Neural progenitor cell (in vitro differentiated cells): ENCODE measurements around the gene CFAP410. TPM values are rescaled to one million over a fixed set of nuclear protein-coding genes. Genes with fewer than 3 reads are reported as not detected.

Experiments
- DNase-seq: peaks from one replicate; pipeline ENCODE4 v3.0.0-alpha.2; 2016; ENCODE audit warnings: low spot score
- H2AFZ ChIP-seq: fragments of 200-600 bp; sonication (generic); replicated peaks from 2 replicates; pipeline ENCODE4 v1.6.1; 2016; ENCODE audit warnings: antibody characterized with exemption
- H3F3A ChIP-seq: fragments of 200-600 bp; sonication (generic); 2 replicates; pipeline ENCODE4 v1.6.1; 2016; ENCODE audit warnings: antibody characterized with exemption, low read depth
- H3K27ac ChIP-seq: fragments of 200-600 bp; sonication (generic); 2 replicates; pipeline ENCODE4 v1.5.1; 2016; ENCODE audit warnings: mild to moderate bottlenecking
- H3K27me3 ChIP-seq: fragments of 200-600 bp; sonication (generic); 2 replicates; pipeline ENCODE4 v1.6.1; 2016; ENCODE audit warnings: mild to moderate bottlenecking, moderate library complexity
- H3K36me3 ChIP-seq: fragments of 200-600 bp; sonication (generic); 2 replicates; pipeline ENCODE4 v1.5.1; 2016
- H3K4me1 ChIP-seq: fragments of 200-600 bp; sonication (generic); 2 replicates; pipeline ENCODE4 v1.6.1; 2016; ENCODE audit warnings: mixed run types
- H3K4me2 ChIP-seq: fragments of 200-600 bp; sonication (generic); 2 replicates; pipeline ENCODE4 v1.6.1; 2016
- H3K4me3 ChIP-seq: fragments of 200-600 bp; sonication (generic); 2 replicates; pipeline ENCODE4 v1.5.1; 2016
- H3K79me2 ChIP-seq: fragments of 200-600 bp; sonication (generic); 2 replicates; pipeline ENCODE4 v1.6.1; 2016; ENCODE audit warnings: low read depth
- H3K9ac ChIP-seq: fragments of 200-600 bp; sonication (generic); 2 replicates; pipeline ENCODE4 v1.6.1; 2016
- H3K9me3 ChIP-seq: fragments of 200-600 bp; sonication (generic); 2 replicates; pipeline ENCODE4 v1.5.1; 2016; ENCODE audit warnings: low read depth
- H4K20me1 ChIP-seq: fragments of 200-600 bp; sonication (generic); 2 replicates; pipeline ENCODE4 v1.6.1; 2016; ENCODE audit warnings: low read depth
- H3K27ac Mint-ChIP-seq: 3 replicates; pipeline ENCODE4 v1.8.0; 2021; ENCODE audit warnings: mixed read lengths
- H3K27me3 Mint-ChIP-seq: 2 replicates; pipeline ENCODE4 v1.8.0; 2022; ENCODE audit warnings: low read depth, mild to moderate bottlenecking, inconsistent platforms, moderate library complexity, mixed read lengths; ENCODE audit not compliant: insufficient read depth
- H3K36me3 Mint-ChIP-seq: 3 replicates; pipeline ENCODE4 v1.8.0; 2021; ENCODE audit warnings: mixed read lengths
- H3K4me1 Mint-ChIP-seq: 3 replicates; pipeline ENCODE4 v1.8.0; 2021; ENCODE audit warnings: mixed read lengths
- H3K4me3 Mint-ChIP-seq: 3 replicates; pipeline ENCODE4 v1.8.0; 2021; ENCODE audit warnings: mild to moderate bottlenecking, moderate library complexity, mixed read lengths
- H3K9me3 Mint-ChIP-seq: 3 replicates; pipeline ENCODE4 v1.8.0; 2020; ENCODE audit warnings: mixed read lengths
- CTCF ChIP-seq: fragments of 200-600 bp; sonication (generic); IDR thresholded peaks from 2 replicates; pipeline ENCODE4 v1.5.1; 2017; ENCODE audit warnings: antibody characterized with exemption, mild to moderate bottlenecking
- EZH2 ChIP-seq: fragments of 200-600 bp; sonication (generic); IDR thresholded peaks from 2 replicates; pipeline ENCODE4 v1.6.1; 2017; ENCODE audit warnings: antibody characterized with exemption, mild to moderate bottlenecking, moderate library complexity
- EZH2phosphoT487 ChIP-seq: fragments of 200-600 bp; sonication (generic); IDR thresholded peaks from 2 replicates; pipeline ENCODE4 v1.6.1; 2017; ENCODE audit warnings: antibody characterized with exemption
- total RNA-seq: library from RNA; depleted of rRNA; stranded (reverse); fragments of >200 nt; gene quantifications from 2 replicates; pipeline ENCODE4 v1.2.3, GENCODE V29; 2015; ENCODE audit warnings: low replicate concordance

CFAP410 gene
- total RNA-seq, 1 donor from 2014 or later, result 7.5 TPM

DNA sequence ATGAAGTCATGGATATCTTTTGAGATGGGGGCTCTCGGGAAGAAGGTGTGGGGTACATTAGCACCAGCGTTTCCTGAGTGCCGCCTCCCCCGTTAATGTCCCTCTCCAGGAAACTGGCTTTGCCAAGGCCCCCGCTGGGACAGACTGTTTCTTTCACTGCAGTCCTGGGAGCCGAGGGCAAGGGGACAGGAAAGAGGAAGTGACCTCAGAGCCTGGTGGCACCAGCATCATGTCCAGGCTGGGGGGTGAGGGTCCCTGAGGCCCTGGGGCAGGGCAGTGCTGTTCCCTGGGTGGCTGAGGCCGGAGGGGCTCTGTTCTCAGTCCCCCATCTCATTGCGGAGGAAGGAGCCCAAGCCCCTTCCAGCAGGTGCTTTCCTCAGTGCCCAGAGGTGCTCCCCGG is 33.5 kb downstream of the CFAP410 start:
- H4K20me1 ChIP-seq, result peaks cover 72% of the 10 kb centered on the region
- TF ChIP-seq CTCF (no peak), EZH2 (no peak), EZH2phosphoT487 (no peak)
- H3K79me2 ChIP-seq, result peaks cover 16% of the 10 kb centered on the region
- H3K36me3 Mint-ChIP-seq, result no peaks in the 10 kb centered on the region
- no peaks in the 10 kb centered on the region for H3K9me3 ChIP-seq
- H3K4me3 Mint-ChIP-seq, result no peak overlapping the region
- DNase-seq, result no peak
- H3F3A ChIP-seq, result peaks cover 16% of the 10 kb centered on the region
- H3K27ac ChIP-seq, result no peak overlapping the region
- H3K27ac Mint-ChIP-seq, result no peak overlapping the region
- no peaks in the 10 kb centered on the region for H3K36me3 ChIP-seq
- H2AFZ ChIP-seq, result no peak overlapping the region
- peaks cover 45% of the 10 kb centered on the region for H3K4me1 Mint-ChIP-seq
- no peak overlapping the region for H3K9ac ChIP-seq
- no peak overlapping the region for H3K4me3 ChIP-seq
- H3K4me2 ChIP-seq, result no peak overlapping the region
- H3K27me3 ChIP-seq, result no peaks in the 10 kb centered on the region
- no peaks in the 10 kb centered on the region for H3K9me3 Mint-ChIP-seq
- H3K27me3 Mint-ChIP-seq, result peaks cover 6% of the 10 kb centered on the region
- peaks cover 28% of the 10 kb centered on the region for H3K4me1 ChIP-seq

- DNase-seq, result peak; percentile 65
- peak overlapping the region; percentile 37 for H3K27ac Mint-ChIP-seq
- no peaks in the 10 kb centered on the region for H3K9me3 Mint-ChIP-seq
- TF ChIP-seq CTCF (peak; percentile 61), EZH2 (no peak)
- Histone ChIP-seq H2AFZ (no peak overlapping the region), H3K79me2 (peaks cover 16% of the 10 kb centered on the region), H3K27me3 (no peaks in the 10 kb centered on the region), H3K4me3 (no peak overlapping the region), H3F3A (peaks cover 16% of the 10 kb centered on the region), H3K27ac (no peak overlapping the region), H3K4me1 (peaks cover 29% of the 10 kb centered on the region), H4K20me1 (peaks cover 76% of the 10 kb centered on the region), H3K4me2 (no peak overlapping the region), H3K9me3 (no peaks in the 10 kb centered on the region), H3K9ac (no peak overlapping the region), H3K36me3 (no peaks in the 10 kb centered on the region)
- no peaks in the 10 kb centered on the region for H3K36me3 Mint-ChIP-seq
- H3K4me3 Mint-ChIP-seq, result no peak overlapping the region
- peaks cover 4% of the 10 kb centered on the region for H3K27me3 Mint-ChIP-seq
- H3K4me1 Mint-ChIP-seq, result peaks cover 45% of the 10 kb centered on the region
Measured at GRCh38 chr21:44304877-44305293, 34.3 kb downstream of the CFAP410 start.

DNA sequence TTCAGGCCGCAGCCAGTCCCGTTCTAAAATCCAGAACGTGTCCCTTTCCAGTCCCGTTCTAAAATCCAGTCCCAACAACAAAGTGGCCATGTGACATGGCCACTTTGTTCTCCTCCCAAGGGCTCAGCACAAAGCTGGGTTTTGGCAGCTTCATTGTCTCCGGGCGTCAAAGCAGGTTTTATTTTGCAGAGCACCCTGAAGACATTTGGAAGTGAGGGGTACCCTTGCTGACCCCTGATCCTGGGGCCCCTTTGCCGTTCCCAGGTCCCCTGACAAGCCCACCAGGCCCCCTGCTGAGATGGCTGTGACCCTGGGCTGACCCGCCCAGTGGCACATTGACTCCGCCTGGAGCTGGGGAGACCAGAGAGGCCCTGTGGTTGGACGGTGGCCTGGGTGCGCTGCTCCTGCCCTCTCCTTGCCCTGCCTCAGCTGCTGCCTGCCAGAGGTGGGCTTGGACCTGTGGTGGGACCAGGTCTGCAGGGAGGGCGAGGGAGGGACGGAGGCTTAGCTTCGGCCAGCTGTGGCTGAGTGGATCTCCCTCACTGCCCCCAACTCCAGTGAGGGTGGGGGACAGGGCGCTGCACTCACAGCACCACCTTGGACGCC is 35.1 kb downstream of the CFAP410 start:
- Histone ChIP-seq H3K27ac (peak overlapping the region; percentile 54), H3K4me1 (peaks cover 29% of the 10 kb centered on the region), H3K9me3 (no peaks in the 10 kb centered on the region), H3K4me2 (peak overlapping the region; percentile 59), H3K27me3 (peaks cover 6% of the 10 kb centered on the region), H3K4me3 (no peak overlapping the region), H3K79me2 (peaks cover 16% of the 10 kb centered on the region), H2AFZ (no peak overlapping the region), H4K20me1 (peaks cover 72% of the 10 kb centered on the region), H3F3A (peaks cover 18% of the 10 kb centered on the region), H3K36me3 (no peaks in the 10 kb centered on the region), H3K9ac (no peak overlapping the region)
- no peak for TF ChIP-seq EZH2phosphoT487
- no peak for TF ChIP-seq CTCF
- no peak for TF ChIP-seq EZH2
- DNase-seq, result peak; percentile 68
- H3K4me1 Mint-ChIP-seq, result peaks cover 48% of the 10 kb centered on the region
- no peaks in the 10 kb centered on the region for H3K36me3 Mint-ChIP-seq
- H3K9me3 Mint-ChIP-seq, result no peaks in the 10 kb centered on the region
- H3K27me3 Mint-ChIP-seq, result peaks cover 4% of the 10 kb centered on the region
- peak overlapping the region; percentile 78 for H3K4me3 Mint-ChIP-seq
- peak overlapping the region; percentile 85 for H3K27ac Mint-ChIP-seq
